Astrocyte of the spinal cord (primary cell): ENCODE results near the gene KIF15.

ENCODE experiments used
- DNase-seq: peaks from one replicate; pipeline ENCODE4 v3.0.0; 2011; ENCODE audit warnings: low read depth, low spot score
- H3K4me3 ChIP-seq: 2 replicates; pipeline ENCODE4 v1.5.1; 2011; ENCODE audit warnings: low read depth, mild to moderate bottlenecking, low read length, moderate library complexity
- in situ Hi-C: cut with HindIII; loops from 2 replicates; pipeline ENCODE4 v1.10.0; 2017; ENCODE audit warnings: low sequenced_read_pairs
- TF ChIP-seq, protein P1 (sequence below): IDR thresholded peaks from 2 replicates; pipeline ENCODE4 v1.5.1; 2012; ENCODE audit warnings: low read depth, mild to moderate bottlenecking, low read length, inconsistent platforms

KIF15 gene

DNA sequence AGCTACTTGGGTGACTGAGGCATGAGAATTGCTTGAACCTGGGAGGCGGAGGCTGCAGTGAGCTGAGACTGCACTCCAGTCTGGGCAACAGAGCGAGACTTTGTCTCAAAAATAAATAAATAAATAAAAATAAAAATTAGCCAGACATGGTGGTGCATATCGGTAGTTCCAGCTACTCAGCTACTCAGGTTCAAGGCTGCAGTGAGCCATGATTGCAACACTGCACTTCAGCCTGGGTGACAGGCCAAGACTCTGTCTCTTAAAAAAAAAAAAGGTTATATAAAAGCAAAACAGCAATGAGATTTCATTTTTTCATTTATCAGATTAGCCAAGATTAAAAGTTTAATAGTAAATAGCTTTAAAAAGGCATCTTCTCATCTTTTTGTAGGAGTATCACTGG is 115.7 kb downstream of the KIF15 start:
- in situ Hi-C loops = no loop called here
- TF ChIP-seq, protein P1, sequence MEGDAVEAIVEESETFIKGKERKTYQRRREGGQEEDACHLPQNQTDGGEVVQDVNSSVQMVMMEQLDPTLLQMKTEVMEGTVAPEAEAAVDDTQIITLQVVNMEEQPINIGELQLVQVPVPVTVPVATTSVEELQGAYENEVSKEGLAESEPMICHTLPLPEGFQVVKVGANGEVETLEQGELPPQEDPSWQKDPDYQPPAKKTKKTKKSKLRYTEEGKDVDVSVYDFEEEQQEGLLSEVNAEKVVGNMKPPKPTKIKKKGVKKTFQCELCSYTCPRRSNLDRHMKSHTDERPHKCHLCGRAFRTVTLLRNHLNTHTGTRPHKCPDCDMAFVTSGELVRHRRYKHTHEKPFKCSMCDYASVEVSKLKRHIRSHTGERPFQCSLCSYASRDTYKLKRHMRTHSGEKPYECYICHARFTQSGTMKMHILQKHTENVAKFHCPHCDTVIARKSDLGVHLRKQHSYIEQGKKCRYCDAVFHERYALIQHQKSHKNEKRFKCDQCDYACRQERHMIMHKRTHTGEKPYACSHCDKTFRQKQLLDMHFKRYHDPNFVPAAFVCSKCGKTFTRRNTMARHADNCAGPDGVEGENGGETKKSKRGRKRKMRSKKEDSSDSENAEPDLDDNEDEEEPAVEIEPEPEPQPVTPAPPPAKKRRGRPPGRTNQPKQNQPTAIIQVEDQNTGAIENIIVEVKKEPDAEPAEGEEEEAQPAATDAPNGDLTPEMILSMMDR = no peak
- DNase-seq = no peak
- H3K4me3 ChIP-seq = no peak overlapping the region

DNA sequence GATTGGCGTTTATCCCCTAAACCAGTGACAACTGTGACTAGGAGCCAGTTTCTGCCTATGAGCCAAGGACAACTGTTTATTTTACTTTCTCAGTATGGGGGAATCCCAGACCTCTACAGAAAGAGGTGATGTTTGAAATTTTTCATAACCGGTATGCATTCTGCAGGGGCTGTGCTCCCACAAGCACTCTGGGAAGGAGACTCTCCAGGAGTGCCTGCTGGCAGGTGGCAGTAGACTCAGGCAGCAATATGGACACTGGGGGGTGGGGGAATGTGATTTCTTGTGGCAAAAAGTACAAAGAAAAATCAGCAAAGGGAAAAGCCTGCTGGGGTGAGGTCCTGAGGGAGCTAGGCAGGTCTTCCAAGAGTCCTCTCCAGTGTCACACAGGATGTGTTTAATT is 118.7 kb downstream of the KIF15 start:
- in situ Hi-C loops = no loop called here
- DNase-seq = peak; percentile 49
- no peak overlapping the region for H3K4me3 ChIP-seq
- TF ChIP-seq, protein P1 = no peak

DNA sequence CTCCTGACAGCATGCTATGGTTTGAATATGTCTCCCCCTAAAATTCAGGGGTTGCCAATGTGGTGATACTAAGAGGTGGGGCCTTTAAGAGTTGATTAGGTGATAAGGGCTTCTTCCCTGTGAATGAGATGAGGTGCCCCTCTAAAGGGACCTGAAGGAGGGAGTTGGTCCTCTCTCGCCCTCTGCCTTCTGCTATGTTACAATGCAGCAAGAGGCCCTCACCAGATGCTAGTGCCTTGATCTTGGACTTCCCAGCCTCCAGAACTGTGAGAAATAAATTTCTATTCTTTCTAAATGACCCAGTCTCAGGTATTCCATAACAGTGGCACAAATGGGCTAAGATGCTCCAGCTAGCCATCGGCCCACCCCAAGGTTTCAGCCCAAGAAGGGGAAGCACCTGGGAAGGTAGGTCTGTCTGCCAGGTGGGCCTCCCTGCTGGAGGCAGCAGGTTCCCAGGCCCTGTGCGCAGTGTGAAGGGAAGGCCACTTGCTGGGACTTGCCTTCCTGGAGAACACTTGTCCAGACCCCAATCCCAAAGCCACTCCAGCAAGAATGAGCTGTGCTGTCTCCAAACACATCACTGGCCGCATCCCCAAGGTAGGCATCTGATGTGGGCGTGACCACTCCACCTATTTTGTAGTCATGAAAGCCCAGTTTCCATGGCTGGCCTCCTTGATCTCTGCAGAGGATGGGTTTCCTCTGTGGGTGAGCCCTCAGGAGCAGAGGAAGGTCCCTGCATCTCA is 121.8 kb downstream of the KIF15 start:
- TF ChIP-seq, protein P1 = no peak
- DNase-seq = no peak
- no peak overlapping the region for H3K4me3 ChIP-seq
- in situ Hi-C loops = no loop called here

DNA sequence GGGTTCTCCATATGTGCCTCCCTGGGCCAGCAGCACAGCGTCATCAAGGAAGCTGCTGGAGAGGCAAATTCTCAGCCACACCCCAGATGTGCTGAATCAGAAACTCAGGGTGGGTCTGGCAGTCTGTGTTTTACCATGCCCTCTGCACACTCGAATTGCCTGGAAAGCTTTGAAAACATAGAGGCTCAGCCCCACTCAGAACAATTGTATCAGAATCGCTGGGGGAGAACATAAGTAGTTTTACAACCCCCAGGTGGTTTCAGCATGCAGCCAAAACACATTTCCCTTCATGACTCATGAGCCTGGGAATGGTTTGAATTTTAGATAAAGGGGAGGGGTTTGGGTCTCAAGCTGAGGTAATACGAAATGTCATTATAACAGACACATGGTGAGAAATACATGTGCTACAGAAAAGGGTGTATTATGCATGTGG is 122.4 kb downstream of the KIF15 start:
- peak; percentile 99 for DNase-seq
- TF ChIP-seq, protein P1 = no peak
- no peak overlapping the region for H3K4me3 ChIP-seq
- in situ Hi-C loops = no loop called here

DNA sequence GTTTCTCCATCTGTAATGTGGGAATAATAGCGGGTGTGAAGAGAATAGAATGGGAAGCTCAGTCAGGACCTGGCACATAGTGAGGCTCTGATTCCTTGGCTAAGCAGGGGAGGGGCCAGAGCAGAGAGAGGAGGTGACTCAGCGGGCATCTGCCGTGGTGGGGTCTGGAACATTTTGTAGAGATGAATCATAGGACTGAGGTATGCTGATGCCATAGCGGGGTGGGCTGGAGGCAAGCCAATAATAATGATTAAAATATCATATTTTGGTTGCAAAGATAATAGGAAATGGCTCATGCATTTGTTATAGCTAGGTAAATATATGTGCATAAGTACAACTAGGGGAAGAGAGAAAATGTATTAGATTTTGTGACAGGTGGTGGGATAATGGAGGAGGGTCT is 124.0 kb downstream of the KIF15 start:
- in situ Hi-C loops = no loop called here
- DNase-seq = peak; percentile 97

DNA sequence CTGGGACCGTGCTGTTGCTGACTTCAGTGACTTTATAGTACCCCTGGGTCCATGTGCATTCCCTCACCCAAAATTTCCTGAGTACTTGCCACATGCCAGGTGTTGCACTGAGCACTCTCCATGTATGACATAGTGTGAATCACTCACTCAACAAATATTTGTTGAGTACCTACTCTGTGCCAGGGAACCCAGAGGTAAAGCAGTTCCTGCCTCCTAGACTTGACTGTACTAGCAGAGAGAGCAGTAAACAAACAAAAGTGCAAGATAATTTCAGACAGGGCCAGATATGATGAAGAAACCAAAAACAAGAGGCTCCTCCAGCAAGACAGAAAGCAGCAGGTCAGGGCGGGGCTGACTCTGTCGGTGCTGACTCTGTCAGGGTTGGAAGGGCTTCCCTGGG is 125.0 kb downstream of the KIF15 start:
- peak; percentile 12 for DNase-seq
- no peak overlapping the region for H3K4me3 ChIP-seq
- TF ChIP-seq, protein P1 = no peak
- in situ Hi-C loops = no loop called here

More for the DNA sequence above, 124.0 kb downstream of the KIF15 start:
- TF ChIP-seq, protein P1 = no peak
- H3K4me3 ChIP-seq = no peak overlapping the region
